ENCODE measurements around the gene CEP295NL.

- TF ChIP-seq POLR2A (IDR thresholded peaks at IDR 0.05) (no peak), CTCF (IDR thresholded peaks at IDR 0.05) (no peak)
Observed at GRCh38 chr17:78904371-78904770, 1.4 kb upstream of the CEP295NL start.
